ENCODE data around the gene LRRTM3. TPM values are rescaled to one million over a fixed set of nuclear protein-coding genes. Genes with fewer than 3 reads are reported as not detected.

The LRRTM3 gene
- polyA plus RNA-seq, 3 donors: 4.2 to 6.5 (median 4.4) TPM

DNA sequence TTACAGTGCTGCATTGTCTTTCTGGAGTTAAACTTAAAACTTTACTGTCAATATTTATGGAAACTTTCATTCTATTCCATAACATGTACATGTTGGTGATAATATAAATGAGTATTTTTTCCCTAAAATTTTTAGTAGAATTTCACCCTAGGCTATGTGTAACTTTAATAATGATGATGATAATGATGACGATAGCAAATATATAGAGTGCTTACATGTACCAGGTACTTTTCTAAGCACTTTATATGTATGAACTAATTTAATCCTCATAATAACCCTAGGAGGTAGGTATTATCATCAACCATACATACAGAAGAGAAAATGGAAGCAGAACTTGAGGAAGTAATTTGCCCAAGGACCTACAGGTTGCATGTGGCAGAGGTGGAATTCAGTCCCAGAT lies 85.6 kb downstream of the LRRTM3 start:
- DNase-seq (ENCODE audit: low read depth in 3 of 3, low spot score in 2 of 3): no peak

DNA sequence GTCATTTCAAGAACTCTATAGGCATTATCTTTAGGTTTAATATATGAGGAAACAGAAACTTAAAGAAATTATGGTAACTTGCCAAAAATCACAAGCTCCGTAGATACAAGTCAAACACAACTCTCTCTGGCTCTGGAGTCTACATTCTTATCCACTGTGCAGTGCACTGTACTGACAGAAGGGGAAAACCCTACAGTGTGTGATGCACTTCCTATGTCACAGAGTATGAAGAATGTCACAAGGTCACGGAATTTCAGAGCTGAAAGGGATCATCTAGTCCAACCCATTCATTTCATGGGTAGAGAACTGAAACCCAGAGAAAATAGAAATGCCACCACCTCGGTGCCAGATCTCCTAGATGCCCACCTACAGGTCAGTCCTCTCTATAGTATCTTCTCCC lies 86.1 kb downstream of the LRRTM3 start:
- no peak for DNase-seq (ENCODE audit: low read depth in 3 of 3, low spot score in 2 of 3)

DNA sequence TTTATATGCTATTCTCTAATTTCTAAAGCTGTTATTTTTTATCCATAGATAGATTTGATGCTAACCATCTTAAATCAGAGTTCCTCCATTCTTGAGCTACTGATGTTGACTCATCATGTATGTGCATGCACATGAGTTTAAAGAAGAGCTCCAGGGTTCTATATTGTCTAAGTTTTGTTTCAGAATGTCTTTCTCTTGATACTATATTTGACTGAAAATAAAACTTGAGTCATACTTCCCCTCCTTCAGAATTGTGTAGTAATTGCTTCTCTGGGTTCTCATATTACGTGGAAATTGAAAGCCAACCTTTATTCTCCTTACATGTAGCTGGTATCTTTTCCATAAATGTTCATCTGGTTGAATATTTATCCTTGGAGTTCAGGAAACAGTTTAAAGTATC lies 89.4 kb downstream of the LRRTM3 start:
- no peak for DNase-seq (ENCODE audit: low read depth in 3 of 3, low spot score in 2 of 3)

DNA sequence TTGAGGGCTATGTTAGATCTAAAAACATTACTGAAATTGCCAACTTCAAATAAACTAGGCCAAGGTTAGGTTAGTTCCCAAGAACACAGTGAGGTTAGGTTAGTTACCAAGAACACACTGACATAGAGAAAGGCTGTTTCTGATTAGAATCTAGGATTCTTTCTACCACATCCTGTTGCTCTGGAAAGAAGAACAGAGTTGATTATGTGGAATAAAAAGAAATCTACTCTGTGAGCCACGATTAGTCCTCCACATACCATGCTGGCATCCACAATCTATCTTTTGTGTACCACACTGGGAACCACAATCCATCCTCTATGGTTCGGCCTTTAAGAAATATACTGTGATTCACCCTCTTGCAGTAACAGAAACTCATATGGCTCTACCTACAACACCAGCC lies 91.4 kb downstream of the LRRTM3 start:
- DNase-seq (ENCODE audit: low read depth in 3 of 3, low spot score in 2 of 3): no peak

DNA sequence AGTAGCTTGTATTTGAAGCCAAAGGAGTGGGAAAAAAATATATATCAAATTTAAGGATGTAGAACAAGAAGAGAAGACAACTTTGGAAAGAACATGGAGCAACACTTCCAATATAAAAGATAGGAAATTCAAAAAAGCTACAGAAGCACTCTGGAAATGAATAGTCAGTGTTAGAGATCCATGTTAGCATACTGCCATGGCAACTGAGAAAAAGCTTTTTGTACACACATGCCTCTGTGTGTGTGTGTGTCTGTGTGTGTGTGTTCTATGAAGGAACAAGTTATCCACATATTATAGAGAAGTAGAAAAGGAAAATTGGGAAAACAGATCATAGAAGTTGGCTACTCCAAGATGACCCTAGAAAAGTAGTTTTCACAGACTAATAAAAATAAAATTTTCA lies 96.3 kb downstream of the LRRTM3 start:
- DNase-seq (ENCODE audit: low read depth in 3 of 3, low spot score in 2 of 3): no peak

DNA sequence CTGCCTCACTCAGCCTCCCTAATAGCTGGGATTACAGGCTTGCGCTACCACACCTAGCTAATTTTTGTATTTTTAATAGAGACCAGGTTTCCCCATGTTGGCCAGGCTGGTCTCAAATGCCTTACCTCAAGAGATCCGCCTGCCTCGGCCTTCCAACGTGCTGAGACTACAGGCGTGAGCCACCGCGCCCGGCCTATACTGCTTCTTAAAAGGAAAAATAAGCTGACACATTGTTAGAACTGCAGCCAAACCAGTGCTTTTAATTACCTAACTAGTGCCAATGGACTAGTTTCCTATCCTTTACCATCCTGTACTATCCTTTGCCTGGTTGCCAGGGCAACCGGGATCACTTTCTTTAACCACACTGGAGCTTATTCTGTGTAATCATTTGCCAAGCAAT lies 108.0 kb downstream of the LRRTM3 start:
- DNase-seq (ENCODE audit: low read depth in 3 of 3, low spot score in 2 of 3): no peak

DNA sequence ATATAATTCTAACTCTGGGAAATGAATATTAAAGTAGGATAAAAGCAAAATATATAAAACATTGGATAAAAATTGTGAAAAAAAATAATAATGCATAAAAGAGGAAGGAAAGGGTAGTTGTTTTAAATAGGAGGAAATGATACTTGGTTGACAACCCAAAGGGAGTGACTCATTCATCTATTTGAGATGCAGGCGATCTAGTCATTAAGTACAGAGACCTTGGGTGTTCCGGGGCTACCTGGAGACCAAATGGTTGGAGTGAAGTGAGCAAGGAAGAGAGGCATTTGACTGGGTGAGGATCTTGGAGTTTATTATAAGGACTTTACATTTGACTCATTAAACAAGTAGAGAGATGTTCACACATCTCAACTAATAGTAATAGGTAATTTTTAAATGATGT lies 111.0 kb downstream of the LRRTM3 start:
- no peak for DNase-seq (ENCODE audit: low read depth in 3 of 3, low spot score in 2 of 3)

DNA sequence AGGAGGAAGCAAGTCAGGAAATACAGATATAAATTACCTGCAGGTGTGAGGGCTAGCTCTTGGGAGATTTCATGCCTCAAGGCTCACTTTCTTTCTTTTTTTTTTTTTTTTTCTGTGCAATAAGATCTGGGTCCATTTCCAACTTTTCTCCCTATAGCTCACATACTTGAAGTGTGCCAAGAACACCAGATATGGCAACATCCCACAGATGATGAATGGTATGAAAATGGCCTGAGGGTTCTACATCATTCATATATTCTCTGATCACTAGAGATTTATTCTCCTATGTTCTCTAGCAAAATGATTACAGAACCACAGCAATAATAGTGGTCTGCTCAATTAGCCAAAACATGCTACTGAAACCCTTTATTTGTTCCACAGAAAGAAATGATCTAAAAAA lies 117.2 kb downstream of the LRRTM3 start:
- DNase-seq (ENCODE audit: low read depth in 3 of 3, low spot score in 2 of 3): no peak

DNA sequence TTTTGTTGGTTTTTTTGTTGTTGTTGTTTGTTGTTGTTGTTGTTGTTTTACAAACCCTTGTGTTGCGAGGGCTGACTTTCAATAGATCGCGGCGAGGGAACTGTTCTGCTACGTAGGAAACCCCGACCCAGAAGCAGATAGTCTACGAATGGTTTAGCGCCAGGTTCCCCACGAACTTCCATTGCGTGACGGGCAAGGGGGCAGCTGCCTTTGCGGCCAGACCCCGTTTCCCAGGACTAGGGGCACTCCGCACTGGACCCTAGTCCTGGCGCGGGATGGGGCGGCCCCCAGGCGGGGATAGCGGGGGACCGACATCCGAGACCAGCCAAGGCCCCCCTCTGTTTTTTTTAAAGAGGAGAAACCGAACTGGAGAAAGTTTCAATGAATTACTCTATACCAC lies 119.6 kb downstream of the LRRTM3 start:
- DNase-seq (ENCODE audit: low read depth in 3 of 3, low spot score in 2 of 3): no peak

DNA sequence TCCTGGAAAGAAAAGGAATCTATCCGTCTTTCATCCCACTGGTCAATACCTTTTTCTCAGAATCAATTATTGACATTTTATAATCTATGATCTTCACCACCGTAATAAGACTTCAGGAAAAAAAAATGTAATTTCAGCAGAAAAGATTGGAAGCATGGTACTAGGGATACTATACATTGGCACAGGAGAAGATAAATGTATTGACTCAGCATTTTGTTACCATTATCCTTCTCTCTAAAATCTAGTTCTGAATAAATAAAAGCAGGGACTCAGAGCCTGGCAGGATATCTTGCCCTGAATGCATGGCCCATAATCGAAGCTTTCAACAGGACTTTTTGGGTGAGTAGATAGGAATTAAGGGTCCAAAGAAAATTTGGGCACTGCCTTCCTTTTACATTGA lies 120.7 kb downstream of the LRRTM3 start:
- DNase-seq (ENCODE audit: low read depth in 3 of 3, low spot score in 2 of 3): no peak

DNA sequence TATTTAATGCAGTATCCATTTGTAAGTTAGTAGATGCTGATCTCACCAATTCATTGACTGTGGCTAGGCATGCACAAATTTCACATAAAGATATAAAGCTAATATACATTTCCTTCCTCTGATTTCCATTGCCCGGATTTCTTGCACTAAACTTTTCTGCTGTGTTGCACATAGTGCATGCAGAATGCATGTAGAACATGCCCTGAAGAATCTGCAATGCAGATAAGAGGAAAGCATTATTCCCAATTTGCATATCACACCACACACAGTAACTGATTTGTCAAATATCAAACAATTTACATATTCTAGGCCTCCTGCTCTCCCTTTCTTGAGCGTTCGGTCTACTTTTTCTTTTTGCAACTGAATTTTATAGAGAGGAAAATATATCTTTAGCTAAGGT lies 124.2 kb downstream of the LRRTM3 start:
- no peak for DNase-seq (ENCODE audit: low read depth in 3 of 3, low spot score in 2 of 3)

DNA sequence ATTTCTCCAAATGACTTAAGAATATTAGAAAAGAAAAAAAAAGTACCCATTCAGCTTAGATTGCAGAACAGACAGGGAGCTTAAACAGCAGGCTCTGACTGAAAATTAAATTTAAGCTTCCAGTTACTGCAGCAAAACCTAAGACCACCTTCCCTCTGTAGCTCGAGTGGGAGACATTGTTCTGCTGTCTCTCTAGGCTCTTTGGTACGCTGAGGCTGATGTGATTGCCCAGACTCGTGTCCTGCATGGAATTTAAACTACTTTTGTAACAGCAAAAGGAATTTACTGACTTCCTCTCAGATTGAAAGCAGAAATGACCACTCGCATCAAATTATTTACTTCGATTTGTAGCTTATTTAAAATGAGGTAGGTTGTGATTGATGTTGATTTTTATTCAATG lies 124.6 kb downstream of the LRRTM3 start:
- DNase-seq (ENCODE audit: low read depth in 3 of 3, low spot score in 2 of 3): no peak

DNA sequence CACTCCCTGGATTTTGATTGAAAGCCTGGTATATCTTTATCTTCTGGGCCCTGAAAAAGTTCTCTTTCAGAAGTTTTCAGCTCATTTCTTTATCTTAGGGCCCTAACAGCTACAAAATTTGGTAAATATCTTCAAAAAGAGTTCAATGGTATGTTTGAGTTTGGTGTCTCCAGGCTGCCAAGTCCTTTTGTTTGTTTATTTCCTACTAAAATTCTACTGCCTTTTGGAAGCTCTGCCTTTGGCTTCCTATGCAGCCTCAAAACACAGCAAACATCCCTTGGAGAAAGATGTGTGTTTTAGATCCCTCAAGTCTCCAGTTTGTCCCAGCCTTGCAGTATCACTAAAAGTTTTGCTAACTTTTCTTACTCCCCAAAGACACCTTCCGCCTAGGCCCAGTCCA lies 146.8 kb downstream of the LRRTM3 start:
- DNase-seq (ENCODE audit: low read depth in 3 of 3, low spot score in 2 of 3): no peak

DNA sequence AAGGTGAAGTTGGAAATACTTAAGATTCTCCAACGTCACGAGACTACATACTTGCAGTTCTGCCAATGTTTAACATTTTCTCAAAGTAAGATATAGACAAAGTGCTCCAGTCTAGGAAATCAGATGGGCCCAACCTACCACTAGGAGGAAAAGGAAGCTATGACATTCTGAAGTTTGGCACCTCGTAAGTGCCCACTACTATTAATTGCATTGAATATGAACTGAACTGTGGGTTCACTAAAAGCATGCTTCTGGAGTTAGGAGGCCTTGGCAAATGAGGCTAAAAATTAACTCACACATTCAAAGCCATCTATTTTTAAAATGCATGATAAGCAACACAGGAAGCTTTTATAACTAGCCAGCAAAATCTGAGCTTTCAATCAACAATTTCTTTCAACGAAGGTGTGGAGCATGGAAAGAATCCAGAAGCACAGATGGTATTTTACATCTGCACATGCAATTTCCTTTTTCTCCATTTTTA lies 149.7 kb downstream of the LRRTM3 start:
- DNase-seq (ENCODE audit: low read depth in 3 of 3, low spot score in 2 of 3): no peak

DNA sequence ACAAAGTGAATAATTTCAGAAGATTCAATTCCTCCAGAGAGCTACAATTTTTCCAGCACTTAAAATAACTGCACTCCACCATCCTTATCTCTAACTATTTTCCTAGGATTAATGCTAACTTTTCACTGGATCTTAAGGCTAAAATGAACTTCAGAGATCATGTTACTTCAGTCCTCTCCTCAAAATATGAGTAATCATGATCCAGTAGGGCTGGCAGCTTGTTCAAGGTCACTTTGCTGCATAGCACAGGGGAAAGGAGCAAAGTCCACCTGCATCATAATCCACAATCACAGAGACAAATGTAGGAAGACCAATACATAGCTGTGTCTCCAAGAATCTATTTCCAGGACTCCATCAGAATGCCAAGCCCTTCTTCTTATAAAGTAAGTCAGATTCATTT lies 150.3 kb downstream of the LRRTM3 start:
- DNase-seq (ENCODE audit: low read depth in 3 of 3, low spot score in 2 of 3): no peak

DNA sequence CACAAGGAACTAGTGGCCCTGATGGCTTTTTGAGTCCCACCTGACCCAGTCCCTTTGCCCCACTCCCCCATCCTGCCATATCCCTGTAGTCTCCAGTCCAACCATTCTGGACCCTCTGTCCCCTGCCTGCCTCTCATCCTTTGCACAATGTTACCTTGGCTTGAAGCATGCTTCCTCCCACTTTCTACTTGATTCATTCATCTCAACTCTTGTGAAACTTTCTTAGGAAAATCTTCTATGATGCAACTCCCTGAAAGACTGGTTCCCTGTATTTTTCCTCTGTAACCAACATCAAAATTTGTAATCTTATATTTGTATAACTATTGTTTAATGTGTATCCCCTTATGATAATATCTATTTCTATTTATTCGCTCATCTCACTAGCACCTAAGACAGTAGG lies 151.5 kb downstream of the LRRTM3 start:
- no peak for DNase-seq (ENCODE audit: low read depth in 3 of 3, low spot score in 2 of 3)

DNA sequence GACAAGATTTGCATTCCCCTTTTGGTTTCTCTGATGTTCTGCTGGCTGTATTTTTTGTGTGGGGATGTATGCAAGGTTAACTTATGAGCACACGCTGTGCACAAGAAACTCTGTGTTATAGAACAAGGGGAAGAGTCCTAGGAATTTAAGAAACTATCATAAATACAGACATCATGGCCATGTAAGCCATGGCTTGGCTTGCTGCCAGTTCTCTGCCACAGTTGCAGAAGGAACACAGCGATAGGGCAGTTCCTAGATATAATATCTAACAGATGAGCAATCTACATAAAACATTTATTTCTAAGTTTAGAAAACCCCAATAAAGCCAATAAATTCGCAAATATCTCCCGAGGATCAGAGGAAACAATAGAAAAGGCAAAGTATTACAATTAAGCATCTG lies 153.3 kb downstream of the LRRTM3 start:
- DNase-seq (ENCODE audit: low read depth in 3 of 3, low spot score in 2 of 3): no peak

DNA sequence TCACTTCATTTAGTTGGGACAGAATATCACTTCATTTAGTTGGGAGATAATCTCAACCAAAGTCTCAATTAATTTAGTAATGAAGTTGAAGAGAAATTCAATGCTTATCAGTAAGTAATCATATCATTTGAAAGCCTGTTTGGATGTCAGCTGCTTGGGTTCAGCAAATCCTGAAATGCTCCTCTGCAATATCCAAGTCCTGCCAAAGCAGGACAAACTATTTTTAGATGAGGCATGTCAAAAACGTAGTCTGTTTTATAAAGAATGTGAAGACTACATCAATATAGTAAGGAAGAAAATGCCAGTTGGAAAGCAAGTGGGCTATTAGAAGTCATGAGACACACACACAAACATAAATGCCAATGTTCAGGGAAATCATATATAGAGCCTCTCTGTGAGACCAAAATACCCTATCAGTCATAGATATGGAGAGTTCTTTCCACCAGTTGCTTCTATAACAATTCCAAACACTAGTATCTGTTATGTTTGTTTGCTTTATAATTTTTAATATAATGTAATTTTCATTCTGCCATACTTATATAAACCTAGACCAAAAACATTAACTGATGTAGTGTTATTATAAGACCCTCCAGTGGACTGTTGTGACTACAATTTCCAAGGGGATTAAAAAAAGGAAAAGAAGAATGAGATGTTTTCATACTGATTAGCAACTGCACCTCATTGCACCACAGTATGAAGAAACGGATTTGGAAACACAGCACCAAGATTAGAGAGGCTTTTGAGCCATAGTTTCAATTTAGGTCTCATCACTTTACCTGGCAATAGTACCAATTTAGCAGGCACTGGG lies 160.7 kb downstream of the LRRTM3 start:
- no peak for DNase-seq (ENCODE audit: low read depth in 3 of 3, low spot score in 2 of 3)

DNA sequence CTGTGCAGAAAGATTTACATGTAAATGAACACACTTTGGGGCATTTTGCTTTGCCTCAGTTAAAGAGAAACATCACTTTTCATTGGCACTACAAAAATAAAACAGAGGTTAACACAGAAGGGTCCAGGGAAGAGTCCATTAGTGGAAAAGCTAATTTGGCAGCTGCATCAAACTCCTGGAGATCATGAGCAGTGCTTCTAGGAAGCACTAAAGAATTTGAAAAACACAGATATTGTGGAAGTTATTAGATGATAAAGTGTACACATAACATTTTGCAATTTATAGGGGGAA lies 161.2 kb downstream of the LRRTM3 start:
- no peak for DNase-seq (ENCODE audit: low read depth in 3 of 3, low spot score in 2 of 3)

DNA sequence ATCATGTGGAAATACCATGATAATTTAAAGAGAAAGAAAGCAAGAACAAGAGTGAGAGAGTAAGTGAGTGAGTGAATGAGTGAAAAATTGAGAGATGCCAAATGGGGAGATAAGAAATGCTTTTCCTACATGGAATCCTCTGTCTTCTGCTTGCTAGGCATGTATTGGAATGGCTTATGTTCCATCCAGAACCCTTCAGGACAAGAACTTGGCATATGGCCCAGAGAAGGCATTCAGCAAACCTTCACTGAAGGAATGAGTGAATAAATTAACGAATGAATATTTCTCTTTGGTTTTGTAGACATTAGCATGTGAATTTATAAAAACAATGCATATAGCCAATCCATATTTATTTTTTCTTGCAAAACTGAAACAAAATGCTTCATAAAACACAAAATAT lies 162.2 kb downstream of the LRRTM3 start:
- DNase-seq (ENCODE audit: low read depth in 3 of 3, low spot score in 2 of 3): no peak

DNA sequence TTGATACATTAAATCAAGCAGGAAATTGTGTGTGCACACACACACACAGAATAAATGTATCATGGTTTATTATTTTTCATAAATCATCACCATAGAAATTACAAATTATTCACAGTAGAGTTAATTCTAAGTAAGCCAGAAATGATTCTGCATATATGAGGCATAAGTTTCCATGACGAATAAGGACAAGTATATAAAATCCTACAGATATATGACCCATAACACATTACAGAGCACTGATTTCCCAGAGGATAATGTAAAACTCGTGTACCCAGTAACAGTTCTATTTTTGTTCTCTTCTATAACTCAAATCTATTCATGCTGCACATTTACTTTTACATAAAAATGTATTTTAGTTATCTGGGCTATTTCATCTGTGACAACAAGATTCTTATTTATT lies 169.7 kb downstream of the LRRTM3 start:
- DNase-seq (ENCODE audit: low read depth in 3 of 3, low spot score in 2 of 3): no peak

DNA sequence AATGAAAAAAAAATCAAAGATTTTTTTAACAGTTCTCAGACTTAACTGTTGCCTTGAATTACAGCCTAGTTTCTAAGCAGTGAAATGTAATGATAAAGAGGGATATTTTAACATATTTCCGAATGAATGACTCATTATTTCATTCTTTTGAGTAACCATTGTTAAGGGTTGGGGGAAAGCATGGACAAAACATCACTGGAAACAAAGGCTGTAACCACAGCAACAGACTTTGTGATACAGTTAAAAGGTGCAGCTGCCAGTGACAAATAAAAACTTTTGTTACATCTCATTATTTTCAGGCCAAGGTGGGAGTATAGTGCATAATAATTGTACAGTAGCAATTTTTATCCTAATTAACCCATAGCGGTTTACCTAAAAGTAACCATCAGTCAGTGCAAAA lies 172.6 kb downstream of the LRRTM3 start:
- no peak for DNase-seq (ENCODE audit: low read depth in 3 of 3, low spot score in 2 of 3)

DNA sequence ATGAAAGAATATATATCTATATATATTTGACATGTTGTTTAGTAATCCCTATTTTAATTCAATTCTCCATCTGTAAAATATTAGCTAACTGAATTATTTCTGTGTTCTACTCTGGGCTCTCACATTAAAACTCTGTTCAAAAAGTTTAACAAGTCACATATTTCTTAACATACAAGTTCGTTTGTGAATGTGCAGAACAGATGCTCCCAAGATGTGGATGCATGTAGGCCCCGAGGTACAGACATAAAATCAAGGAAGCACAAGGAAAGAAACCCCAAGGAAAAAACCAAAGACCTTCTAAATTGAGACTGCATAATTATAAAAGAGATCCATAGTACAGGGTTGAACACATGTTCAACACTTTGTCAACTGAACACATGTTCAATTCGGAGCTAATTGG lies 175.1 kb downstream of the LRRTM3 start:
- no peak for DNase-seq (ENCODE audit: low read depth in 3 of 3, low spot score in 2 of 3)
